Prostate gland (tissue), 2 donors: ENCODE measurements around the gene FAM114A2. TPM values are rescaled to one million over a fixed set of nuclear protein-coding genes. Genes with fewer than 3 reads are reported as not detected.

Experiments
- DNase-seq: peaks from one replicate; pipeline ENCODE4 v3.0.0-alpha.2; 2019; ENCODE audit warnings: low spot score
- H3K27ac ChIP-seq, 2 donors: fragments of 200-600 bp; sonication (generic); 2 replicates each; pipeline ENCODE4 v1.5.1; 2017 to 2019
- H3K27me3 ChIP-seq: fragments of 200-600 bp; sonication (generic); replicated peaks from 2 replicates; pipeline ENCODE4 v1.5.1; 2019; ENCODE audit not compliant: insufficient read depth
- H3K36me3 ChIP-seq, 2 donors: fragments of 200-600 bp; sonication (generic); 1 replicate in 1 of 2; 2 replicates in 1 of 2; pipeline versions ENCODE4 v1.5.1 to v1.8.1; 2017 to 2019
- H3K4me1 ChIP-seq: fragments of 200-600 bp; sonication (generic); replicated peaks from 2 replicates; pipeline ENCODE4 v1.5.1; 2019
- H3K4me3 ChIP-seq, 2 donors: fragments of 200-600 bp; sonication (generic); 2 replicates each; pipeline ENCODE4 v1.5.1; 2017 to 2019
- H3K9me3 ChIP-seq: fragments of 200-600 bp; sonication (generic); 2 replicates; pipeline ENCODE4 v1.5.1; 2017
- POLR2A ChIP-seq: fragments of 450-650 bp; IDR thresholded peaks from one replicate; pipeline ENCODE4 v1.6.1; 2016; ENCODE audit warnings: antibody characterized with exemption, mild to moderate bottlenecking
- POLR2AphosphoS5 ChIP-seq: sonication (generic); formaldehyde crosslinking; IDR thresholded peaks from one replicate; pipeline ENCODE4 v1.6.1; 2017; ENCODE audit warnings: antibody characterized with exemption
- WGBS: methylation state at CpG from one replicate; pipeline ENCODE4 v1.1.5; 2018; 5-methylcytosine and 5-hydroxymethylcytosine counted together
- intact Hi-C: fragments of 100-400 bp; cut with DNase I; formaldehyde crosslinking; loops from one replicate; pipeline ENCODE4 v1.14.2; 2022
- total RNA-seq, 2 donors: library from RNA; depleted of rRNA; stranded (reverse); fragments of >200 nt; gene quantifications; one replicate each; pipeline ENCODE4 v1.1.0, GENCODE V29; 2016
- TF ChIP-seq, protein P1 (sequence below), 4 experiments: fragments of 200-600 bp in 2 of 4; fragments of 450-650 bp in 2 of 4; sonication (generic) in 2 of 4; IDR thresholded peaks; 1 replicate in 3 of 4; 2 replicates in 1 of 4; pipeline ENCODE4 v1.5.1; 2016 to 2019; ENCODE audit warnings: antibody characterized with exemption in 4 of 4, mild to moderate bottlenecking in 2 of 4, moderate library complexity in 2 of 4

Gene FAM114A2
- total RNA-seq, 2 donors from 2014 or later, result 13.8 to 24.2 TPM

DNA sequence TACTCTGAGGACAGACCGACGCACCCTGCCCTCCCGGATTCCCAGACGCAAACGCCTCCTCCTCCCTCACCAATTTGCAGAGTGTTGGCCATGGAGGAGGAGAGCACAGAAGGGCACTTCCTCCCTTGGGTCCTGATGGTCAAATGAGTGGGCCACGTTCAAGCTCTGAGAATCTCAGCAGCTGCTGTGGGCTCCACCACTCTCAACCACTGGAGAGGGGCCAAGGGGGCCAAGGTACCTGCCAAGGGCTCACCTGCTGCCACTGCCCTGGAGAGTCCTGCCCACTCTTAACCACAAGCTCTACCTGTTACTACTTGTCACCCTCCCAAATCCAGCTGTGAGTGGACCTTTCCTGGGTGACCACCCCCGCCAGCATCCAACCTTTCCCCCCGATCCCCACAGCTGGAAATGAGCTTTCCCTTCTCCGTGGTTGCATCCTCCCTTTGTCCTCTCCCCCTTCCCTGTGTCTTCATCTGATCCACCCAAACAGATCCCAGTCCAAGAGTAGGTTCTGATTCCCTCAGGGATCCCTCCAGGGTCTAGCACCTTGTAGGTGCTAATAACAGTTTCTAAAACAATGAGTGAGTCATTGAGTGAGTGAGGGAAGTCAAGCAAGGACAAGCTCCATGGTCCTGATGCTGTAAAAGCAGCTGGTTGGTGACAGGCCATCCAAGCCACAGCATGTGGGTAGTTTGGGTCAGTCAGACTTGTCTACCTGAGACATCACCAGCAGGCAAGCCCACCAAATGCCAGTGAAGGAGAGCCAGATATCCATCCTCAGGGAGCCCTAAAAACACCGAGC, 69.7 kb downstream of the FAM114A2 start:
- H3K27me3 ChIP-seq, result no peaks in the 10 kb centered on the region
- no peaks in the 10 kb centered on the region for H3K9me3 ChIP-seq
- TF ChIP-seq POLR2A (no peak), POLR2AphosphoS5 (no peak)
- TF ChIP-seq, protein P1, sequence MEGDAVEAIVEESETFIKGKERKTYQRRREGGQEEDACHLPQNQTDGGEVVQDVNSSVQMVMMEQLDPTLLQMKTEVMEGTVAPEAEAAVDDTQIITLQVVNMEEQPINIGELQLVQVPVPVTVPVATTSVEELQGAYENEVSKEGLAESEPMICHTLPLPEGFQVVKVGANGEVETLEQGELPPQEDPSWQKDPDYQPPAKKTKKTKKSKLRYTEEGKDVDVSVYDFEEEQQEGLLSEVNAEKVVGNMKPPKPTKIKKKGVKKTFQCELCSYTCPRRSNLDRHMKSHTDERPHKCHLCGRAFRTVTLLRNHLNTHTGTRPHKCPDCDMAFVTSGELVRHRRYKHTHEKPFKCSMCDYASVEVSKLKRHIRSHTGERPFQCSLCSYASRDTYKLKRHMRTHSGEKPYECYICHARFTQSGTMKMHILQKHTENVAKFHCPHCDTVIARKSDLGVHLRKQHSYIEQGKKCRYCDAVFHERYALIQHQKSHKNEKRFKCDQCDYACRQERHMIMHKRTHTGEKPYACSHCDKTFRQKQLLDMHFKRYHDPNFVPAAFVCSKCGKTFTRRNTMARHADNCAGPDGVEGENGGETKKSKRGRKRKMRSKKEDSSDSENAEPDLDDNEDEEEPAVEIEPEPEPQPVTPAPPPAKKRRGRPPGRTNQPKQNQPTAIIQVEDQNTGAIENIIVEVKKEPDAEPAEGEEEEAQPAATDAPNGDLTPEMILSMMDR (IDR thresholded peaks at IDR 0.05), result no peak
- H3K4me1 ChIP-seq, result no peaks in the 10 kb centered on the region
- H3K4me3 ChIP-seq, result no peak overlapping the region
- no peaks in the 10 kb centered on the region for H3K36me3 ChIP-seq
- 70% methylated on average over 10 of the region's 10 CpGs for WGBS
- DNase-seq, result no peak
- intact Hi-C loops, result loop anchor here (5.0 kb wide), 1 partner anchor 477 kb away; the partner anchor contains the start of gene GRIA1
- no peak overlapping the region for H3K27ac ChIP-seq

DNA sequence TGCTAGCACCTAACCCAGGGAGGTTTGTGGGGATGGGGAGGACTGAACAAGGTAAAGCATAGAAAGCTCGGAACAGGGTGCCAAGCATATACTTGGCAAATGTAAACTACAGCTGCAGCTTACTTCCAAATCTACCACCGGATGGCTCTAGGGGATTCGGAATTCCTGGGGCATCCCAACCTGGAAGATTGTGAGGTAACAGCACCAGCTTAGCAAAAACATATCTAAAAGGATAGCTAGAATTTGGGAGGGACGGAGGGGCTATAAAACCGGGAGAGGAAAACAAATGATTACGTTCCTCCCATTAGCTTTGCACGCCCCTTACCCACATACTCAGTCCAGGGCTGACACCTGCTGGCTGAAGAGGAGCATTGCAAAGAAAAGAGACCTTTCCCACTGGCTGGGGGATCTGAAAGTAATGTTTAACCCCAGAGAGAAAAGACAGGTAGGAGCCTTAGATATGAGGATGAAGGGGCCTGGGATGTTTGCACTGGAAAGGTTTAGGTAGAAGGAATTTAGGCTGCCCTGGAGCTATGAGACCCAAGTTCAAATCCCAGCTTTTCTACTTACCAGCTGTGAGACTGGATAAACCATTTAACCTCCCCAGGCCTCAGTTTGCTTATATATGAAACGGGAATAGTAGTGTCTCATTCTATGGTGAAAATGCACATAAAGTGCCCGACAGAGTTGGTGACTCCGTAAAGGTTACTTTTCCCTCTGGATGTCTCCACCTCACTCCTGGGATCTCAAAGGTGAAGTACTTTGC, 73.6 kb downstream of the FAM114A2 start:
- H3K9me3 ChIP-seq, result no peaks in the 10 kb centered on the region
- intact Hi-C loops, result loop anchor here (2.0 to 5.0 kb wide), 2 partner anchors 473 to 1432 kb away; partner anchors contain the start of gene GRIA1
- DNase-seq, result no peak
- H3K27me3 ChIP-seq, result no peaks in the 10 kb centered on the region
- 27% methylated on average over 10 of the region's 10 CpGs for WGBS
- TF ChIP-seq POLR2A, result no peak
- TF ChIP-seq, protein P1 (IDR thresholded peaks at IDR 0.05), result peak; percentile 31 to 66 (median 62)
- H3K4me1 ChIP-seq, result no peaks in the 10 kb centered on the region
- no peak overlapping the region for H3K27ac ChIP-seq
- H3K36me3 ChIP-seq, result no peaks in the 10 kb centered on the region
- no peak overlapping the region for H3K4me3 ChIP-seq

DNA sequence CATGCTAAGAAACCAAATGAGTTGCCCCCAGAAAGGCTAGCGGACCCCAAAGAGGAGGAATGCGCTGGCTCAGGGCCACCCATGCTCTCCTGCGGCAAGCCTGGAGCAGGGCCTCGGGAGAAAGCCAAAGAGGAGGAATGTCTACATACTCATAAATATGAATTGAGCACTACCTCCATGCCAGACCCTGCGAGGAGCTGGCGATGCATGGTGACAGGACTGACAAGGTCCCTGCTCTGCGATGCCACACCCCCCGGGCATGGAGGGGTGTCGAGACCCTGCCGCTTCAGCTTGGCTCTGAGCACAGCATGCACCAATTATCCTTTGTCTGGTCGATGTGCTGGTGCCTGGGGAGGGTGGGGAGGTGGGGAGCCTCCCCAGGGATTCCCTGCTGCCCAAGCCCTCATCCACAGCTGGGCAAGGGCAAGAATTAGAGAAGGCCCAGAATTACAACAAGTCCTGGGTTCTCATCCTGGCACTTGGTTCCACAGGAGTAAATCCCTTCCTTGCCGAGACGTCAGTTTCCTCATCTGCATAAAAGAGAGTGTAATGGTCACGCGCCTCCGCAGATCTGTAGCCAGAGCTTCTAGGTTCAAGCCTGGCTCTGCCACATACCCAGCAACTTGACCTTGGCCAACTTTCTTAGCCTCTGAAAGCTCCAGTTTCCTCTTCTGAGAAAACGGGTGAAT, 74.4 kb downstream of the FAM114A2 start:
- Histone ChIP-seq H3K4me1 (no peaks in the 10 kb centered on the region), H3K9me3 (no peaks in the 10 kb centered on the region), H3K27ac (no peak overlapping the region), H3K4me3 (no peak overlapping the region), H3K36me3 (no peaks in the 10 kb centered on the region), H3K27me3 (no peaks in the 10 kb centered on the region)
- TF ChIP-seq POLR2AphosphoS5 (no peak), POLR2A (no peak)
- TF ChIP-seq, protein P1 (IDR thresholded peaks at IDR 0.05), result no peak
- DNase-seq, result no peak
- intact Hi-C loops, result loop anchor here (2.0 kb wide), 1 partner anchor 1432 kb away; no protein-coding TSS in a partner anchor
- WGBS, result 72% methylated on average over 17 of the region's 17 CpGs

DNA sequence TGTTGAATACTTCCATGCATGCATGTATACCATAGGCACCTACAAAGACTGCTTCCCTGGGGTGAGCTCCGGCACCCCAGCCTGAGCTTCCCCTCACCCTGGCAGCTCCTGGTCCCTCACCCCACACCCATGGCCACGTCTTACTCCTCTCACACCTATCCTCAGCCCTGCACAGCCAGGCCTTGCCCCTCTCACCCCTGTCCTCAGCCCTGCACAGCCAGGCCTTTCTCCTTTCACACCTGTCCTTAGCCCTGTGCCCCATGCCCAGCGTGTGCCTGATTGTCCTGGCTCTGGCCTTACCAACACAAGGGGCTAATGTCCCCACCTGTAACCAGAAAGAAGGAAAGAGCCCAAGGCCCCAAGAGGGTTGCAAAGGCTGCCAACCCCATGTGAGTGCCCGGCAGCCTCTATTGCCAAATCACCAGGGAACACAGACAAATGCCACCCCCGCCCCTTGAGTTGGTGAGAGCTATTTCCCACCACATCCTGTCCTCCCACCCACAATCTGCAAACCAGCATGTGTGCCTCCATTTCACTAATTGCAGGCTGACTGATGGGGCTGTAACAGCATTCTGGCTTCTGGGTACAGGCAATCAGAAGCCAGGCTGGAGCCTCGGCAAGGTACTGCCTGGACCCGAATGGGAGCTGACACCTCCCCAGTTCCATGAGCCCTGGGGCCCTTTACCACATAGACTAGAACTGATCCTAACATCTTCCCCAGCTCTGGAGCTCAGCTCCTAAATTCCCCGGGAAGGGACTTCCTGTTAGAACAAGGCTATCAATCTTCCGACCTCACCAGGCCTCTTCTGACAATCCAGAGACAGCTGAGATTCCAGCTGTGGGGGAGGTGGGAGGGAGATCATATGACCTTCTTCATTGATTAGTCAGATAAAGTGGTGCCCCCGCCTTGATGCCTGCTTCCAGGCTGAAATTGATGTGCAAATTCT, 78.2 kb downstream of the FAM114A2 start:
- DNase-seq, result no peak
- intact Hi-C loops, result no loop called here
- H3K4me1 ChIP-seq, result no peaks in the 10 kb centered on the region
- no peak overlapping the region for H3K4me3 ChIP-seq
- H3K9me3 ChIP-seq, result no peaks in the 10 kb centered on the region
- no peaks in the 10 kb centered on the region for H3K36me3 ChIP-seq
- H3K27me3 ChIP-seq, result no peaks in the 10 kb centered on the region
- H3K27ac ChIP-seq, result no peak overlapping the region
- WGBS, result 65% methylated on average over 10 of the region's 10 CpGs
- TF ChIP-seq POLR2A (no peak), POLR2AphosphoS5 (no peak)
- TF ChIP-seq, protein P1 (IDR thresholded peaks at IDR 0.05), result no peak
